NCI-H1092 treated with DMSO at 0.1 percent for 48 hours (cell line): Measurements from ENCODE around the gene NFXL1.
A peak's percentile ranks its signal among the peaks of the same experiment; 100 is the strongest.

ENCODE experiments used
- DNase-seq: peaks from one replicate; lab custom pipeline; 2025; lab: John Stamatoyannopoulos, UW

The NFXL1 gene

DNA sequence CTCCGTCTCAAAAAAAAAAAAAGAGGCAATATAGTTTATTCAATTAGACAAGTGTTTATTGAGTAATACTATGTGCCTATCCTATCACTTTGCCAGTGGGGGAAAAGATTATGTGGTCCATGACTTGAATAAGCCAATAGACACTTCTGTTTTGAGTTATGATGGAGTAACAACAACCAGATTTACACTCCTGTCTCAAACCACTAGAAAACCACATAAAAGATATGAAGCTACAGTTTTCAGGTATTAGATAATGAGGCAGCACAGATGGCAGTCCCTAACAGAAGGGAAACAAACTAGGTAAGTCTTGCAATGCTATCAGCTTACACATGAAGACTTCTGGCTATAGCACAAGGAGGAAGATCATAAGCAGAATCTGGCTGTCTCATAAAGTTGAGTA is 22.5 kb downstream of the NFXL1 start:
- DNase-seq, result no peak

DNA sequence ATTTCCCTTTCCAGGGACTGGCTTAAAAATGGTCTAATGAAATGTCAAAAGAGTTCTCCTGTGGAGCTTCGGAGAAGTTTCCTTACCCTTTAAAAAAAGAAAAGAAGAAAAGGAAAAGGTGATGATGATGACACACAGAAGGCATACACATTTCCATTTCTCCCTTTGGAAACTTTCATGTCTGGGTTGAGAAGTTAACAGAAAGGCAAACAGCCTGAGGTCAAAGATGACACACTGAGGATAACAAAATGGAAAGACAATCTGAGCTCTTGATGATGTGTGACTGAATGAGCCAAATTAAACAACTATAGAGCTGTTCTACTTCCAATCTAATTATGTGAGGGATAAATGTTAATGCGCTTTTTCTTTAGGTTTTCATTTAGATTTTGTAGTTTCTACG is 32.2 kb downstream of the NFXL1 start:
- no peak for DNase-seq

DNA sequence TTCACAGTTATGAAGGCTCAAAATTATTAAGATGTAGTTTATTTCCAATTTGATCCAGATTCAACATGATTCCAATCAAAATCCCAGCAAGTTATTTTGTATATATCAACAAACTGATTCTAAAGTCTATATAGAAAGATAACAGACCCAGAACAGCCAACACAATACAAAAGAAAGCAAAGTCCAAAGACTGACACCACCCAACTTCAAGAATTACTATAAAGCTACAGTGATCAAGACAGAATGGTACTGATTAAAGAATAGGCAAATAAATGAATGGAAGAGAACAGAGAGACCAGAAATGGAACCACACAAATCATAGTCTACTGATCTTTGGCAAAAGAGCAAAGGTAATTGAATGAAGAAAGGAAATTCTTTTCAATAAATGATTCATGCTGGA is 34.9 kb downstream of the NFXL1 start:
- DNase-seq, result no peak

DNA sequence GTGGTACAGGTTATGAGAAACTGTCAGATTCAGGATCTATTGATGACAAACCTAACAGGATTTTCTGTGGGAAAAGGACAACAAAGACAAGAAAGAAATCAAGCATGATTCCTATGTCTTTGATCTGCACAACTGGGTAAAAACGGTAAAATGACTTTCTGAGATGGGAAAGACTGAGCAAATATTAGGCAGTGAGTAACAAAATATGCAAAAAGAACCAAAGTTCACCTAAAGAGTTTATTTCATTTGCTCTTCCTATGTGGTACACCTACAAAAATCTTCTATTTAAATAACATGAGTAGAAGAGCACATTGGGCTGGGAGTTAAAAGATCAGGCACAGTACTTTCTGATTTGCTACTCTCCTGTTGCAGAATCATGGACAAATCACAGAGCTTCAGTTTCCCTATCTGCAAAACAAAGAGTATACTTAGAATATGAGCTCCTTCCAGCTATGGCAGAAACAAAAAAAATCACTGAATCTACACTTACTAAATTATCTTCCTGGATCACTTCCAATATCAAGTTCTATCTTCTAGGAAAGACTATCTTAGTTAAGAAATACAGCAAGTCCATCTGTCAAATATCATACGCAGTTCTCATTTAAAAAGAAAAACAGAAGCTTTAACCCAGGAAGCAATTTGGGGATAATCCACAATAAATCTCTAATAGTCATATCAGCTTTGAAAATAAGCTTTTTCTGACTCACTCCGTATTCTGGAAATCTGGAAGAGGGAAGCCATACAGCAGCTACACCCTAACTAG is 37.4 kb downstream of the NFXL1 start:
- DNase-seq, result no peak

DNA sequence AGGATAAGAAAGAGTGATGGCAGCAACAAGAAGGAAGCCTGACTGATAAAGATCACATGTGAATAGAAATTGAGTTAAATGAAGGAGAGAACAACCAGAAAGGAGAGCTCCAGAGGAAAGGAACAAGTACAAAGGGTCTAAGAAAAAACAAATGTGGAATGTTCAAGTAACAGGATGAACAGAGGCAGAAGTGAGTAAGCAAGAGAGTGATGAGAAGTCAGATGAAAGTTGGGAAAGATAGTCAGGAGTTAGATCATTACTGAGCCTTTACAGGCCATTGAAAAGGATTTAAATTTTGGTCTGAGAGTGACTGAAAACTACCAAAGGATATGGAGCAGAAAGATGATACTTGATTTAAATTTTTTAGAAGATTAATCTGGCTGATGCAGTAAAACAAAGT is 38.1 kb downstream of the NFXL1 start:
- DNase-seq, result no peak

DNA sequence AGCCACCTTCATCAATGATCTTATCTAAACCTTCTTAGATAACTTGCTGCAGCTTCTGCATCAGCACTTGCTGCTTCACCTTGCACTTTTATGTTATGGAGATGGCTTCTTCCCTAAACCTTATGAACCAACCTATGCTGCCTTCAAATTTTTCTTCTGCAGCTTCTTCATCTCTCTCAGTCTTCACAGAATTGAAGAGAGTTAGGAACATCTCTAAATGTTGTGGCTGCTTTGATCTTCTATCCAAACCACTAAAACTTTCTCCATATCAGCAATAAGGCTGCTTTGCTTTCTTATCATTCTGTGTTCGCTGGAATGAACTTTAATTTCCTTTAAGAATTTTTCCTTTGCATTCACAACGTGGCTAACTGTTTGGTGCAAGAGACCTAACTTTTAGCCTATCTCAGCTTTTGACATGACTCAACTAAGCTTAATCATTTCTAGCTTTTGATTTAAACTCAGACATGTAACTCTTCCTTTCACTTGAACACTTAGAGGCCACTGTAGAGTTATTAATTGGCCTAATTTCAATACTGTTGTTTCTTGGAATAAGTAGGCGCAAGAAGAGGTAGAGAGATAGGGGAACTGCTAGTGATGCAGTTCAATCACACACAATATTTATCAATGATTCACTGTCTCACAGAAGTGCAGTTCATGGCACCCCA is 40.4 kb downstream of the NFXL1 start:
- DNase-seq, result no peak

DNA sequence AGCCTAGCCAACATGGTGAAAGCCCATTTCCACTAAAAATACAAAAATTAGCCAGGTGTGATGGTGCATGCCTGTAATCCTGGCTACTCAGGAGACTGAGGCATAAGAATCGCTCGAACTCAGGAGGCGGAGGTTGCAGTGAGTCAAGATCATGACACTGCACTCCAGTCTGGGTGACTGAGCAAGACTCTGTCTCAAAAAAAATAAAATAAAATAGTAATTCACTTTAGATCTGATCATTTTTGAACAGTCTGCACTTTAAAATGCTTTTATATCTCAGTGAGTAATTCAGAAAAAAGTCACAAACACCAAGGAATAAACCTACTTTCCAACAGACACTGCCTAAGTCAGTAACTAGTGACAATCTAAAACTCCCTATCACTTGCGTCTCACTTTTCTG is 50.9 kb downstream of the NFXL1 start:
- DNase-seq, result no peak

DNA sequence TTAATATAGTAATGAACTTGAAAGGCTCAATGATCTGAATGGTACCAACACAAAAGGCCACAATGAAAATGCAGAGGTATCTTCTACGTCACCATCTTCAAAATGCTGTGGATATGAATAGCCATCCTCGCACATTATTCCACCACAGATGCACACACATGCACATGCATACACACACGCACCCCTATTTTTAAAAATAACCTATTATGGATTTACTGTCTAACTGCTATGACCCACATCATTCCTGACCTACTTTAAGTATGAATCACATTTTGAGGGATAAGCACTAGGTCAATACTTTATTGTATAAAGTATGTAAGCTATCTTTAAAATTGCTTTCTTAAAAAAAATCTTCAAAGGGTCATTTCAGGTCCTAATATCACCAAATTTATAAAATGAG is 52.1 kb downstream of the NFXL1 start:
- DNase-seq, result no peak

DNA sequence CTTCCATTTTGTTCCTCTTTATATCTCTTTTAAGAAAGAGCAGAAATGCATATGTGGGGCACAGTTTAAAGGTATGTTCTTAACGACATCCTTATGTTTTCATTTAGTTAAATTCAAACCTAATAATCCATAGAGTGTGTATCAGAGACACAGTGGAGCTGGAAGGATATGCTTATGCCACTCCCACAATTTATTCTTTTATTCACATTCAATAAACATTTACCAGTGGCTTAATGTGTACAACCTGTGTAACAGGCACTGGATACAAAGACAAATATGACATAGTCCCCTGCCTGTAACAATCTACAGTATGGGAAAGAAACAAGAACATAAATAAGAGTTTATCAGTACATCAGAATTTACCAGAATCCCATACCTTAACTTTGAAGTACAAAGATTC is 54.1 kb downstream of the NFXL1 start:
- no peak for DNase-seq

DNA sequence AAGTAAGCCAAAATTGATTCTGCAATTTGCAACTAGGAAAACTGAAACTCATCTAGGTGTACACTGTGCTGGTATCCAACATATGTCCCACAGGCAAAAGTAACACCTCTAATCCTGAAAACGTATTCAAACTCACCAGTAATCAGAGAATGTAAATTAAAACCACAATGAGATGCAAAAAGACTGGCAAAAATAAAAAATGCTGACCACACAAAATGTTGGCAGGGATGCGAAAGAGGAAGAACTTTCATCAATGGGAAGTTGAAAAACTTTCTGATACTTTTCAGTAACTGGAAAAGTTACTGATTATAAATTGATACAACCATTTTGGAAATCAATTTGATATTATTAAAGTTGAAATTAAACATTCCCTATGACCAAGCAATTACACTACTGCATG is 56.4 kb downstream of the NFXL1 start:
- DNase-seq, result no peak

DNA sequence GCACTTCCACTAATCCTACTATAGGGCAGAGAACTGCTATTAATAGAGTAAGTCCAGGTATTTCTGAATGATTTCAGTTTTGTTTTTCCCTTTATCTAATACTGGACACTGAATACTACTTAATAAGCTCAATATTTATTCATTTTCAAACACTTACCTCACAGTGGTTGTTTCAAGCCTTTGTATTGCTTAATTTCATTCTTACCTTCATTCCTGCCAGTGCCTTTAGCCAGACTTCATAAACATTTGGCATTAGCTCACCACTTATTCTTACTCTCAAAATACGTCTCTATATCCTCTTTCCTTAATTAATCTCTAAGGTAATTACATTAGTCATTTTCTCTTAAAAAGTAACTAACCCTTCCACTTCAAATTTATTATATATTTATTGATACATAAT is 57.7 kb downstream of the NFXL1 start:
- no peak for DNase-seq

DNA sequence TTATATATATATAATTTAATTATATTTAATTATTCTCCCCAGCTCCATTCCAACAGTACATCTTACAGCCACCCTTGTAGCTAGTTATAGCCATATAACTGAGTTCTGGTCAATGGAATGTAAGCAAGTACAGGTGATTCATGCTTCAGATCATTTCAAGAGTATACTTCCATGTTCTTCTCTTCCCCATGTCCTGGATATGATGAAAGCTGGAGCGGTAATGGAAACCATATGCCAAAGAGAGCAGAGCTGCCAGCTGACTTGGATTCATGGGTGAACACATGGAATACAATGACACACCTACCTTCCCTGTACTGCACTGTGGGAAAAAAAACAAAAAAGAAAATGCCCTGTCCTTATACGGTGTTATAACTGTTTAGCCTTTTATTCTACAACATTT is 59.0 kb downstream of the NFXL1 start:
- DNase-seq, result no peak

DNA sequence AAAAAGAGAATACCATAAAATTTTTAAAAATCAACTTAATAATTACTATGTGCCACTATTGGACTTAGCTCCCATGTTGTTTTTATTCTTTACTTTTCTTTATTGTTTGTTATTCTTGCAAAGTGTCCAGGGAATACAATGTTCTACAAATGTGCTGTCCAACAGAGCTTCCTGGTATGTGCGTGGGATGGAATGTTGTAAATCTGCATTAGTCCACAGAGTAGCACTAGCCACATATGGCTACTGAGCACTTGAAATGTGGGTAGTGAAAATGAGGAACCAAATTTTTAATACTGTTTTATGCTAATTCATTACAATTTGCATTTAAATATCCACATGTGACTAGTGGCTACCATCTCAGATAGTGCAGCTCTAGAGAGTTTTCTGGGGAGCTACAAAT is 62.2 kb downstream of the NFXL1 start:
- DNase-seq, result no peak

DNA sequence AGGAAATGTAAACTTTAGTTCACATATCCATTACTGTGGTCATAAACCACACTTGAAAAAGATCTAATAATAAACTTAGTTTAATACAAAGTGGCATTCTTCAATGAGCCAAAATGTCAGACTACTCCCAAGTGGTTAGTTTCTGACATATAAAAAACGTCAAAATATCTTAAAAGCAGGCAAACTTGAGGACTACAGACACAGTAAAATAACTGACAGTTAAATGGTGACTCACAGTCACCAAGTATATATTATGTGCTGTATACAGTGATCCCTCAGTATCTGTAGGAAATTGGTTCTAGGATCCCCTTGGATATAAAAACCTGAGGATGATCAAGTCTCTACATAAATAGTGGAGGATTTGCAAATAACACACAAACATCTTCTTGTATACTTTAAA is 64.9 kb downstream of the NFXL1 start:
- DNase-seq, result no peak

DNA sequence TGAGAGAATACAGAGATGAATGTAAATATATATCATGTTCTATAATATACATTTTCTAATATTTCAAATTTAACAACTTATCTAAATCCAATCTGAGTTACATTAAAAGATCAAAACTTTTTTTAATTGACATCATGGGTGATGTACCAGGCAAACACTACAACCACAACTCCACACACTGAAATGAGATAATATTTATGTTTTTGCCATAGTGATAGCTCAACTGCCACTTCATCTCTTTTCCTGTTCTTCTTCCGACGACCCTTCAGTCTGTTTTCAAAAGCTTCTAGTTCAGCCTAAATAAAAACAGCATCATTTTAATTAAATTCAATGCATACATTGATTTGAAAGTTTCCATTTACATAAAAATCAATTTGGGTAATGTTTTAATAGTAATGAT is 66.3 kb downstream of the NFXL1 start:
- no peak for DNase-seq

DNA sequence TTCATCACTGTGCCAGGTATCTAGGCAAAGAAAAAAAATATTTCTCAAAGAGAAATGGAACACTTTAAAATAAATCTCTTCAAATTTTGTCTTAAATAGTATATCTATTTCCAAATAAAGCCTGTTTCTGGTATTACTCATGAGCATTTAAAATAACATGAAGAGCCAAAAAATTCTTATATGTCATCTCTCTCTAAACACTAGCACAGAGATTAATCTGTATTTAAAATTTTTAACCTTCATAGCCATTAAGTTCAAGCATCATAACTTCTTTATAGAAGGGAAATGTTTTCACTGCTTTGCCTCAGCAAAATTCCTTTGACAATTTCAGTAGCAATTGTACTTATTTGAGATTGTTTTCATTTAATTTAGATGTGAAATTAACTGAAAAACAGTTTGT is 71.4 kb downstream of the NFXL1 start:
- no peak for DNase-seq

DNA sequence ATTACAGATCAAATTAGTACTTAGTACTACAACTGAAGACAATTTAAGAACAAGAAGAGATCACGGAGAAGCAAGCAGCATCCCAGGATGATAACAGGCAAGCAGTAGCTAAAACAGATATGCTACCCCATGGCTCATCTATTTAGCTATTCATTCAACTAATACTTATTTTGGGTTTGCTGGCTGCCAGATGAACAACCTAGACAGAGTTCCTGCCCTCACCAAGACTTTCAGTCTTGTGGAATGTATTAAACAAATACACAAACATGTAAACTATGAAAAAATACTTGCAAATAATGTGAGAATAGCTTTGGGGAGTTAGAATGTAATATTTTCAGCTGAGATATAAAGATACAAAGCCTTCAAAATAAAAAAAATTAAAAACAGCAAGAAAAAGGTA is 74.1 kb downstream of the NFXL1 start:
- no peak for DNase-seq

DNA sequence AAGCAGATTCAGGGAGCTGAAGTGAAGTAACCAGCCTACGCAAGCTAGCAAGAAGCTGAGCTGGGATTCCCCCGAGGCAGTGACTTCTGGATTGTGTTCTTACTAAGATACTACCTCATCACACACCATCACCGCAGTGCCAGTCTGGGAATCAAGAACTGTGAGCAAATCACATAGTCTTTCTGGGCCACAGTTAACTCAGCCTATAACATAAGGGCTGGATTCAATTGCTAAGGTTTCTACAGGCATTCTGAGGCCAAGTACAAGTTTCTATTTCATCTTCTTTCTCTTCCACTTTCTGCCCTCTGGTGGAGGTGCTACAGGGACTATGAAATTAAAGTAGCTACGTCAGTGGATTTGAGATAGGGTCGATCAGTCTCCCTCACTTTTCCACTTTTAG is 75.1 kb downstream of the NFXL1 start:
- no peak for DNase-seq

DNA sequence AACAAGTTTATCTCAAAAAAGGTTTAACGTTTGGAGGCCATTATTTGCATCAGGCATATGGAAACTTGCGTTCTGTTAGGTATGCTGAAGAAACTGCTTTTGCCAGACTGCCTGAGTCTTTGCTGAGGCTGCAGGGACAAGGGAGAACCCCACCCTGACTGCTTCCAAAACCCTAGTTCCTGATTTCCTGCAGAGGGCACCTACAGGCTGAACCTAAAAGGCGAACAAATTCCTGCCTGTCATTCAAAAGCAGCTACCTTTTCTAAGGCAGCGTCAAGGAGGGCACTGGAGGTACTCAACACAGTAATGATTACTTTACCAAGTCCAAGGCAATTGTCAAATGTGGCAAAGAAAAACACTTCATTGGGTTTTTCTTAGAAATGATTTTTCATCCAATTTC is 75.9 kb downstream of the NFXL1 start:
- DNase-seq, result no peak

DNA sequence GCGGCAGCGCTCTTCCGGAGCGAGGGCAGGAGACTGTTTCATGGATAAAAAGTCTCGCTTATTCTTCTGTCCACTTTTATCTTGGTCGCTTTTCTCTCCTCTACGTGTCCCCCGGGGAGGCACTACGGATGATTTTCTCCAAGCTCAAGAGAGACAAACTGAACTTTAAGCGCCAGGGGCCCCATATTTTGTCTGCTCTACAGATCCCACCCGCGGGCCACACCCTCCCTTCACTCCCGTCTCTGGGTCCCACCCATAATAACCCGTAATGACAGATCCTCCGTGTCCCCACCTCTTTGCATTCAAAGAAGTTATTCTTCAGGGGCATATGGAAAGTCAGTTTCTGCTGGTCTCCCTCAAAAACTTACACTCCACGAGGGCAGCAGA is 76.5 kb downstream of the NFXL1 start, which contains the start of gene CORIN:
CORIN (minus strand) TSS at position 160 of the 387 bp plus-strand sequence; CDS start at position 42, 118 bp downstream.
- DNase-seq, result no peak

DNA sequence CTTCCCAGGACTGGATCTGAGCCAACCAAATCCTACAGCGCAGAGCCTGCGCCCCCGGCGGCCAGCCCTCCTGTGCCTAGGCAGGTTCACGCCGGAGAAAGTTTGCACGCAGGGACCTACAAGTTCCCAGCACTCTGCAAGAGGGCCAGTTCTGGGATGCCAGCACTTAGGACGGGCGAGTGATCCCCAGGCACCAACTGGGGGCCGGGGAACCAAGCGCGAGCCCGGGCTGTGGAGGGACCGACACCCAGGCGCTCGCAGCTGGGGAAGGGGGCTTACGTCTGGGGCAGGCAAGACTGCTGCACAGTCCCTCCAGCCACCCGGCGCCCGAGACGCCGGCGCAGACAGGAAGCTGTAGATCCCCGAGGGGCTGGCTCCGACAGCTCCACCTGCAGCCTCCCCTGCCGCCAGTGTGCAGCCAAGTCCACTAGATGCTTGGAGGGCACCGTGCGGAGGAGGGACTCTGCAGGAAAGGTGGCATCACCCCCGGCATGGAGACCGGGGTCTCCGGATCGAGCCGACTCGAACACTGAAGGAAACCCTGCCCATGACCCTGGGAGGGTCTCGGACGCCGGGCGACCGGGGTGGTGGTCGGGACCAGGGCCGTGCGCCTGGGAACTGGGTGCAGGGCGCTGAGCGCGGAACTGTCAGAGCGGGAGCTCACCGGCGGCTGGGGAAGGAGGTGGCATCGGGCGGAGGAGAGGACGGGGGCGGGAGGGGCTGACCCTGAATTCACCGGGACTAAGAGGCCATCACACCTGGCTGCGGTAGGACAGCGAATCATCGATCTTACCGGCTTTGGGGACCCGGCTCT is 77.1 kb downstream of the NFXL1 start:
- DNase-seq, result peak; percentile 48

DNA sequence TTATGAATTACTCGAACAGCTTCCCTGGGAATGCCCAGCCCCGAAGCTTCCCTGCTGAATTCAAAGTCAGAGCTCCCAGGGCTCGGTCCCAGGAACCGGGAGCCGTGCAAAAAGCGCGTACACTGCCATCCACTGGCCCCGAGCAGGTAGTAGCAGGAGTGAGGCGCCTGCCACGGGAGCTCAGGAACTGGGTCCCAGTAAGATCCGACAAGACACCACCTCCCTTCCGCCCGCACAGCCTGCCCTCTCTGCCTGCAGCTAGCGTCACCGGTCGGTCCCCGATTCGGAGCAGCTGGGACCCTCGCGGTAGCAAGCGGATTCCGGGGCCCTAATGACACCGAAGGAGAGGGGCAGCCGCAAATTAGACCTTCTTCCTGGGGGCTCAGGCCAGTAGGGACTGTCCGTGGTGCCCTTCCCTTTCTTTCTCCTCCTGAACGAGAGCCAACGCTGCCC is 77.7 kb downstream of the NFXL1 start:
- peak; percentile 81 for DNase-seq

DNA sequence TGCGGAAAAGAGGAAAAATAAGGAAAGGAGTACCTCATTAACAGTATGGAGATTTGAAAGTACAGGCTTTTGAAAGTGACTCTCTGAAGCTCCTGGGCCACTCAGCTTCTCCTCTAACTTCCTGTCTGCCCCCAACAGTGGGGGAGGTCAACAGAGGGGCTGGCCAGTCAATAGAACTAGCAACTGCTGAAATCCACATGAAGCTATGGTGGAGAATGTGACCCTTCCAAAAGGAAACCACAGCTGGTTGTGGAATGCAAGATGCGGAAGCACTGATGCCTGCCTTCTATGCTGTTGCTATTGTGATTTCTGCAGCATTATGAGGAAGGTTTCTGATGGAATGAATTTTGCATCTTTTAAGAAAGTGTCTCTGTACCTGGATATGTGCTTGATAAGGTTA is 78.9 kb downstream of the NFXL1 start:
- no peak for DNase-seq
